GM12874 (cell line): ENCODE results near the gene CABLES1.

Experiments used
- TF ChIP-seq, protein P1 (sequence below): IDR thresholded peaks from 2 replicates; pipeline ENCODE4 v1.5.1; 2011; ENCODE audit warnings: low read depth, mild to moderate bottlenecking, control low read depth, low read length, moderate library complexity; ENCODE audit not compliant: insufficient read depth

CABLES1 gene

DNA sequence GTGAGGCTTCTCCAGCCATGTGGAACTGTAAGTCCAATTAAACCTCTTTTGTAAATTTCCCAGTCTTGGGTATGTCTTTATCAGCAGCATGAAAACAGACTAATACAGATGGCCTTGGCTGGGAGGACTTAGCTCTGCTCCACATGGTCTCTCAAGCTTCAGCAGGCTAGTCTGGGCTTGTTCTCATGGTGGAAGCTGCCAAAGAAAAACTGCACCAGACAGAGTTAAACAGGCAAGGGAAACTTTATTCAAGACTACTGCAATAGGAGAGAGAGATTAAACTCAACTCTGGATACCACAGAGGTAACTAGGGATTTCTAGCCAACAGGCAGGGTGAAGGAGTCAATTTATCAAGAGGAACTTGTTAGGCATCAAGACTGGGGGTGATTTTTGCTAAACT is 142.1 kb downstream of the CABLES1 start:
- TF ChIP-seq, protein P1, sequence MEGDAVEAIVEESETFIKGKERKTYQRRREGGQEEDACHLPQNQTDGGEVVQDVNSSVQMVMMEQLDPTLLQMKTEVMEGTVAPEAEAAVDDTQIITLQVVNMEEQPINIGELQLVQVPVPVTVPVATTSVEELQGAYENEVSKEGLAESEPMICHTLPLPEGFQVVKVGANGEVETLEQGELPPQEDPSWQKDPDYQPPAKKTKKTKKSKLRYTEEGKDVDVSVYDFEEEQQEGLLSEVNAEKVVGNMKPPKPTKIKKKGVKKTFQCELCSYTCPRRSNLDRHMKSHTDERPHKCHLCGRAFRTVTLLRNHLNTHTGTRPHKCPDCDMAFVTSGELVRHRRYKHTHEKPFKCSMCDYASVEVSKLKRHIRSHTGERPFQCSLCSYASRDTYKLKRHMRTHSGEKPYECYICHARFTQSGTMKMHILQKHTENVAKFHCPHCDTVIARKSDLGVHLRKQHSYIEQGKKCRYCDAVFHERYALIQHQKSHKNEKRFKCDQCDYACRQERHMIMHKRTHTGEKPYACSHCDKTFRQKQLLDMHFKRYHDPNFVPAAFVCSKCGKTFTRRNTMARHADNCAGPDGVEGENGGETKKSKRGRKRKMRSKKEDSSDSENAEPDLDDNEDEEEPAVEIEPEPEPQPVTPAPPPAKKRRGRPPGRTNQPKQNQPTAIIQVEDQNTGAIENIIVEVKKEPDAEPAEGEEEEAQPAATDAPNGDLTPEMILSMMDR = no peak

GRCh38 chr18:23279931-23280330 is 144.6 kb downstream of the CABLES1 start:
- TF ChIP-seq, protein P1 = no peak

DNA sequence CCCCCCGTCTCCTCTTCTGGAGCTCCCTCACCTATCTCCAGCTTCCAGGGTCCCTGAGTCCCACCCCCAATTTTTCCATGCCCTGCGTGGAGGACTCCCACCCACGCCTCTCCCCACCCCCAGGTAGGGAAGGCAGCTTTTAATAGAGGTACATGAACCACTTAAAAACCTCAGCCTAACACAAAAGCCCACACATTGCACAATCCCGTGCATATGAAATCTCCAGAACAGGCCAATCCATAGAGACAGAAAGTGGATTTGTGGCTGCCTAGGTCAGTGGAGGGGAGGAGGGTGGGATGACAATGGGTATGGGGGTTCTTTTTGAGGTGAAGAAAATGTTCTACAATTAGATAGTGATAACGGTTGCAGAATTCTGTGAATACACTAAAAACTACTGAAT is 145.6 kb downstream of the CABLES1 start:
- TF ChIP-seq, protein P1 = no peak

GRCh38 chr18:23281626-23282436 is 146.5 kb downstream of the CABLES1 start:
- TF ChIP-seq, protein P1 = no peak

GRCh38 chr18:23282437-23282781 is 147.1 kb downstream of the CABLES1 start:
- TF ChIP-seq, protein P1 = no peak

- TF ChIP-seq, protein P1 = no peak
Observed at GRCh38 chr18:23283916-23284430, 148.7 kb downstream of the CABLES1 start.

GRCh38 chr18:23284629-23285028 is 149.3 kb downstream of the CABLES1 start:
- TF ChIP-seq, protein P1 = no peak
